Activated T-cell treated with anti-CD3 and anti-CD28 coated beads, Interleukin-2, amount 50 U/mL, for 72 hours (primary cell): ENCODE measurements around the gene SLC9B2. TPM values are rescaled to one million over a fixed set of nuclear protein-coding genes. Genes with fewer than 3 reads are reported as not detected.
"Not testable (repeated sequence)": the region's sequence is repeated elsewhere in the genome, so short reads cannot be mapped to it uniquely, and the experiment has no call there.

Experiments used
- ATAC-seq, 2 donors: fragments of 150-1000 bp; cut with Tn5 transposase; replicated peaks in 1 of 2; 2 replicates each; pipeline ENCODE4 v1.10.0; 2021; ENCODE audit warnings: moderate library complexity in 2 of 2, mild to moderate bottlenecking in 1 of 2
- DNase-seq, 2 donors: peaks; one replicate each; pipeline ENCODE4 v3.0.0; 2021 to 2022; ENCODE audit warnings: mixed read lengths in 1 of 2
- H3K27ac Mint-ChIP-seq: one replicate; pipeline ENCODE4 v1.8.0; 2022; ENCODE audit warnings: mild to moderate bottlenecking, moderate library complexity, mixed read lengths
- H3K27me3 Mint-ChIP-seq: one replicate; pipeline ENCODE4 v1.8.0; 2022; ENCODE audit warnings: low read depth, mixed read lengths
- H3K36me3 Mint-ChIP-seq, 2 donors: one replicate each; pipeline ENCODE4 v1.8.0; 2022; ENCODE audit warnings: mixed read lengths in 2 of 2, mild to moderate bottlenecking in 1 of 2; ENCODE audit not compliant: insufficient read depth in 2 of 2
- H3K4me1 Mint-ChIP-seq: one replicate; pipeline ENCODE4 v1.8.0; 2022; ENCODE audit warnings: low read depth, mixed read lengths
- H3K4me3 Mint-ChIP-seq, 2 donors: one replicate each; pipeline ENCODE4 v1.8.0; 2022; ENCODE audit warnings: mild to moderate bottlenecking in 2 of 2, mixed read lengths in 2 of 2, moderate library complexity in 2 of 2
- H3K9me3 Mint-ChIP-seq, 2 donors: one replicate each; pipeline ENCODE4 v1.8.0; 2022; ENCODE audit warnings: mixed read lengths in 2 of 2
- total RNA-seq, 2 donors: library from RNA; stranded (reverse); gene quantifications; one replicate each; pipeline ENCODE4 v1.2.3, GENCODE V29; 2022

The SLC9B2 gene
- total RNA-seq, 2 donors from 2014 or later, result 22.5 to 24.5 TPM

- not testable (repeated sequence) for H3K9me3 Mint-ChIP-seq, H3K4me3 Mint-ChIP-seq, H3K27ac Mint-ChIP-seq, H3K4me1 Mint-ChIP-seq, H3K27me3 Mint-ChIP-seq, DNase-seq, ATAC-seq
- H3K36me3 Mint-ChIP-seq, result peaks cover 7 to 10% of the 10 kb centered on the region in 2 donors
Observed at GRCh38 chr4:102993985-102994384, 82.6 kb downstream of the SLC9B2 start.

DNA sequence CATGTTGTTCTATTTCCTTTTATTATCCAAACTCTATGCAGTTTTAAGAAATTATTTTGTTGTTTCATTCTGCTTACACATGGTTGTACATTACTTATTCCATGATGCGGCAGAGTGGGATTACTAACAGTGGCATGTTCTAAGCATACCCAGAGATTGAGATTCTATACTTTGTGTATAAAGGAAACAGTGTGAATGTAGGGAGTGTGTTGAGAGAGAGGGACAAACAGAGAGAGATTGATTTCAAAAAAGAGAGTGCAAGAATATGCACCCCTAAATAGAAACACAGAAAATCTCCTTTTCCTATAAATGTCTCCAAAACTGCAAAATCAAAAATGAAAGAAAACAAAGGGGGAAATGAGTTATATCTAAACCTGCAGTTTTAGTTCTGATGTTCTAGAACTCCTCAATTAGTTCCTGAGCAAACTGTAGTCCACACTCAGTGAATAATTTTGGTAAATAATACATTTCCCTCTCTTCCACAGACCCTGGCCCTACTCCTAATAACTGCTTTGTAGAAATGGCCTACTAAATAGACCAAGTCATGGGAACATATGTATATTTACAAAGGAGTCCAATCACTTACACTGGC is 88.0 kb downstream of the SLC9B2 start:
- Mint-ChIP-seq H3K36me3 (peaks cover 2 to 6% of the 10 kb centered on the region in 2 donors), H3K9me3 (peaks cover 2 to 8% of the 10 kb centered on the region in 2 donors), H3K27me3 (no peaks in the 10 kb centered on the region), H3K27ac (peak overlapping the region; percentile 76), H3K4me1 (peaks cover 21% of the 10 kb centered on the region), H3K4me3 (peak overlapping the region; percentile 59 to 63)
- no peak for DNase-seq
- ATAC-seq, result peak; percentile 51 to 67

- no peak for ATAC-seq
- Mint-ChIP-seq H3K4me1 (no peaks in the 10 kb centered on the region), H3K27me3 (no peaks in the 10 kb centered on the region), H3K4me3 (no peak overlapping the region), H3K36me3 (no peaks in the 10 kb centered on the region), H3K9me3 (peaks cover 2 to 8% of the 10 kb centered on the region in 2 donors), H3K27ac (no peak overlapping the region)
- DNase-seq, result no peak
Observed at GRCh38 chr4:102981005-102981404, 95.6 kb downstream of the SLC9B2 start.

Other genes starting within 250 kb of the SLC9B2 start
- gene UBE2D3, start 249.2 kb downstream of the SLC9B2 start, total RNA-seq, result 100 to 1,000 TPM; 460 to 481 TPM
- gene CISD2, start 207.8 kb downstream of the SLC9B2 start, total RNA-seq, result 10 to 100 TPM; 36.3 to 38.4 TPM
- gene SLC9B1, start 57.1 kb downstream of the SLC9B2 start, total RNA-seq, result 1 to 10 TPM; 2.5 to 3.4 TPM
- 10 to 100 TPM; 15.6 to 17.6 TPM for gene BDH2, start 23.1 kb upstream of the SLC9B2 start, total RNA-seq
- gene CENPE, start 121.6 kb upstream of the SLC9B2 start, total RNA-seq, result 10 to 100 TPM; 60.1 to 63.6 TPM